Large intestine (tissue), 3 donors: ENCODE data around the gene GJC2. TPM values are rescaled to one million over a fixed set of nuclear protein-coding genes. Genes with fewer than 3 reads are reported as not detected.

Source experiments
- DNase-seq, 2 donors: peaks; one replicate each; pipeline versions ENCODE4 v3.0.0 to v3.0.0-alpha.2; 2013
- H3K27ac ChIP-seq: one replicate; pipeline ENCODE4 v1.5.1; 2013; ENCODE audit warnings: low read length
- H3K27me3 ChIP-seq: 2 replicates; pipeline ENCODE4 v1.6.1; 2013; ENCODE audit warnings: low read length; ENCODE audit not compliant: control insufficient read depth, insufficient read depth
- H3K36me3 ChIP-seq: 2 replicates; pipeline ENCODE4 v1.6.1; 2013; ENCODE audit warnings: low read length; ENCODE audit not compliant: control insufficient read depth, insufficient read depth
- H3K4me1 ChIP-seq: one replicate; pipeline ENCODE4 v1.6.1; 2013; ENCODE audit warnings: low read length; ENCODE audit not compliant: control insufficient read depth, insufficient read depth
- H3K4me3 ChIP-seq: one replicate; pipeline ENCODE4 v1.5.1; 2013; ENCODE audit warnings: low read length
- H3K9me3 ChIP-seq: one replicate; pipeline ENCODE4 v1.6.1; 2013; ENCODE audit warnings: mild to moderate bottlenecking, low read depth, low read length, moderate library complexity; ENCODE audit not compliant: control insufficient read depth
- WGBS: methylation state at CpG from one replicate; pipeline ENCODE4 v1.1.5; 2013; ENCODE audit warnings: low lambda C conversion rate; ENCODE audit not compliant: insufficient coverage; 5-methylcytosine and 5-hydroxymethylcytosine counted together
- polyA plus RNA-seq: library from polyadenylated mRNA; unstranded; fragments of 120-200 nt; gene quantifications from one replicate; pipeline ENCODE4 v1.2.1, GENCODE V29; 2013

The GJC2 gene
- polyA plus RNA-seq, 1 donor: 7.2 TPM

DNA sequence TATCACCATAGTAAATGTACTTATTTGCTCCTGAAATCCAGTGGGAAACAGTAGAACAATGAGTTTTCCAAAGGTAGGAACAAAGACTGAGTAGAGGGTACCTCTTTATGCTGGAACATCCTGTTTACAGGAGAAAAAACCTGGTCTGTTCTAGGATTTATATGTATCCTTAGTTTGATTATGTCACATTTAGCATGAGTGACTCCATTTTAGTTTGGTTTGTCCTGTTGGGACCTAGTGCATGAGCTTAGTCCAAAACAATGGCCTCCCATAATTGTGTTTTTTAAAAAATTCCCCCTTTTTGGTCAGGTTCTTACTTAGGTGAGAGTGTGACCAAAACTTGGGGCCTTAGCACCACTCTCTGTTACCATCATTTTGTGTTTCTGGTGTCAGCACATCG is 37.1 kb upstream of the GJC2 start:
- H3K27ac ChIP-seq: no peak overlapping the region
- peaks cover 4% of the 10 kb centered on the region for H3K9me3 ChIP-seq
- H3K4me3 ChIP-seq: no peak overlapping the region
- H3K36me3 ChIP-seq: peaks cover 3% of the 10 kb centered on the region
- WGBS: 100% methylated on average over 1 of the region's 1 CpG
- H3K4me1 ChIP-seq: peaks cover 20% of the 10 kb centered on the region
- H3K27me3 ChIP-seq: no peaks in the 10 kb centered on the region
- no peak for DNase-seq

DNA sequence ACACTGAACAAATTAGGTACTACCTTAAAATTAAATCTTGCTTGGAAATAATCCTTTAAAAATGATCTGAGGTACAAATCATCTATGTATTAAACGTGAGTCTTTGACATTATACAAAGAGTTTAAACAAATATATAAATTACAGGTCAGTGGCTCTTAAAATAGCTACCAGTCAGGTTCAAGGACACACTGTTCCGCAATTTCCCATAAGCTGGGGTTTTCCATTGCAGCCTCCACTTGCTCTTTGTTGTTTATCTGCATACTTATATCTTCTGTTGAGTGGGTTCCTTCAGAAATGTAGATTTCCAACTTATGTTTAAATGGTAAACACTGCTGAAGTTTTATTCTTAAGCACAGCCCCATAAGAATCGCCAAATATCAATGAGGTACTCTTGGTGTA is 34.9 kb upstream of the GJC2 start:
- Histone ChIP-seq H3K36me3 (no peaks in the 10 kb centered on the region), H3K4me3 (no peak overlapping the region), H3K4me1 (peaks cover 13% of the 10 kb centered on the region), H3K27ac (no peak overlapping the region), H3K9me3 (no peaks in the 10 kb centered on the region), H3K27me3 (no peaks in the 10 kb centered on the region)
- WGBS: 100% methylated on average over 2 of the region's 3 CpGs
- no peak for DNase-seq

GRCh38 chr1:228117335-228117734 is 32.4 kb upstream of the GJC2 start:
- Histone ChIP-seq H3K27me3 (no peaks in the 10 kb centered on the region), H3K9me3 (no peaks in the 10 kb centered on the region), H3K4me1 (peaks cover 3% of the 10 kb centered on the region), H3K36me3 (no peaks in the 10 kb centered on the region), H3K27ac (no peak overlapping the region), H3K4me3 (no peak overlapping the region)
- DNase-seq: no peak
- WGBS: 83% methylated on average over 1 of the region's 4 CpGs

DNA sequence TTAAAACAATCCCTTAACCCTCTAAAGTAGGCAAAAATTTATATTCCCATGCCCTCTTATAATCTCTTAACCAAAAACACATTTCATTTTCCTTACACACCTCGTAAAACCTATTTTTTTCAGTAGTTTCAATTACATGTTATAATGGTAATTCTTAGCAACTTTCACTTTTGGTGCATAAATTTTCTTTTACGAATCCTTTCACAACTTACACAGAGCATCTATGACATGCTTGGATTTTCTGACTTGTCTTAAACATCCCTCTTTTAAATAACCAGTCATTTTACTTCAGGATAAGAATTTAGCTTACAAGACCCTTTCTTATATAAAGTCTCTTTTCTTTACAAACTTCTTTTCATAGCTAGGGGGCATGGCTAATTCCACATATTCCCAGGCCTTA is 31.7 kb upstream of the GJC2 start:
- Histone ChIP-seq H3K27ac (no peak overlapping the region), H3K27me3 (no peaks in the 10 kb centered on the region), H3K4me3 (no peak overlapping the region), H3K9me3 (no peaks in the 10 kb centered on the region), H3K4me1 (peaks cover 9% of the 10 kb centered on the region), H3K36me3 (no peaks in the 10 kb centered on the region)
- 68% methylated on average over 2 of the region's 2 CpGs for WGBS
- no peak for DNase-seq

DNA sequence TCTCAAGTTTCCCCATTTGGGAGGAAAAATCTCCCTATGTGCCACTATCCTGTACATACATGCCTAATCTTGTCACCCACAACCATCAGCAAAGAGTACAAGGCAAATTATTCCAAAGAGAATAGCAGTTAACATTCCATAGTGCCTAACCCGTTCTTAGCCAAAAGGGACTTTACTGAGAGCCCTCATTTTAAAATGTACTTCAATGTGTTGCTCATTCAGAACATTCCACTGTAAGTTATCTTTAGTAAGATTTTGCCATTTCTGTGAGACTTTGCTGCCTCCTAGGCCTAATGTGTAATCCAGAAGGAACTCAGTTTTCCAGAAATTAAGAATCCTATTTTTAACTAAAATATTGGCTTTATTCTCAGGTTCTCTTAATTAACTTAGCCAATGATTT is 29.4 kb upstream of the GJC2 start:
- H3K27me3 ChIP-seq: no peaks in the 10 kb centered on the region
- H3K9me3 ChIP-seq: no peaks in the 10 kb centered on the region
- peaks cover 28% of the 10 kb centered on the region for H3K4me1 ChIP-seq
- H3K27ac ChIP-seq: no peak overlapping the region
- no CpG with 5 or more reads among the region's 1 CpG for WGBS
- no peak for DNase-seq
- no peak overlapping the region for H3K4me3 ChIP-seq
- H3K36me3 ChIP-seq: no peaks in the 10 kb centered on the region

- Histone ChIP-seq H3K4me3 (no peak overlapping the region), H3K27me3 (no peaks in the 10 kb centered on the region), H3K4me1 (peaks cover 30% of the 10 kb centered on the region), H3K9me3 (no peaks in the 10 kb centered on the region), H3K27ac (no peak overlapping the region), H3K36me3 (no peaks in the 10 kb centered on the region)
- WGBS: no CpG with 5 or more reads among the region's 5 CpGs
- no peak for DNase-seq
Observed at GRCh38 chr1:228120857-228121489, 28.8 kb upstream of the GJC2 start.

DNA sequence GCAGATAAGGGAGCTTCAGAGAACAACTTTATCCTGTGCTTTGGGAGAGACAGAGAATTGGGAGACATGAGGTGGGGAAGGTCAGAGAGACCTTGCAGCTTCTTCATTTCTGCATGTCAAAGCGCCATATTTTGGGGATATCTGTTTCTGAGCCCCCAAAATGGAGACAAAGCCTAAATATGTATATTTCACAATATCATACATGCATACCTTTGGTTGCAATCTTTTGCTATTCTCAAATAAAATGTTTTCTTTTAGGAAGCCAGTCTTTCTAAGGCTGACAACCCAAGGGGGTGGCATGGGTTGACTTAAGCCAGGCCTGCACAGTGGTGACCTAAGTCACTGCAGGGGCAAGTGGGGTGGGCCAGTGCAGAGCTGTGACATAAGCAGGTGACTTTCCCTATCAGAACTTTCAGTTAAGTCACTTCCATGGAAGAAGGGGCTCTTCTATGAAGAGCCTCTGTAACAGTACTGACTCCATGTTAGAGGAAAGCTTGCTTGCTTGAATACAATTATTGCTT is 26.7 kb upstream of the GJC2 start:
- WGBS: no CpG with 5 or more reads among the region's 1 CpG
- H3K36me3 ChIP-seq: no peaks in the 10 kb centered on the region

DNA sequence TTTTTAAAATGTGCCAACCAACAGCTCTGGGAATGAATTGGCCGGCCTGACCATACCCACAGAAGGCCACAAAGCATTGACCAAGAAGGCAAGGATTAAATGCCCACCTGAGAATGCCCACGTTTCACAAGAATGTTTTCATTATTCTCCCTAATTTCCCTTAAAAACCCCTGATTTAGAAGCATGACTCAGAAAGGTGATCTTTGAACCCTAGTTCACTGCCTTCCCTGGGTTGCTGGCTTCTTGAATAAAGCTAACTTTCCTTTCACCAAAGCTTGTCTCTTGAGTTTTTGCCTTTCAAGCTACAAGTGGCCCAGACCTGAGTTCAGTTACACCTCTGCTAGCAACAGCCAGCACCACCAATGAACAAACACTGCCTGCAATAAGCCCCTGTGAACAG is 26.2 kb upstream of the GJC2 start:
- peak overlapping the region; percentile 15 for H3K27ac ChIP-seq
- H3K9me3 ChIP-seq: no peaks in the 10 kb centered on the region
- H3K27me3 ChIP-seq: no peaks in the 10 kb centered on the region
- H3K36me3 ChIP-seq: no peaks in the 10 kb centered on the region
- DNase-seq: peak in 1 of 2 donors; percentile 69
- no peak overlapping the region for H3K4me3 ChIP-seq
- peaks cover 30% of the 10 kb centered on the region for H3K4me1 ChIP-seq
- no CpG with 5 or more reads among the region's 2 CpGs for WGBS

More for the DNA sequence above, 26.7 kb upstream of the GJC2 start:
- no peak for DNase-seq
- peaks cover 30% of the 10 kb centered on the region for H3K4me1 ChIP-seq
- no peaks in the 10 kb centered on the region for H3K9me3 ChIP-seq
- H3K27me3 ChIP-seq: no peaks in the 10 kb centered on the region
- H3K27ac ChIP-seq: peak overlapping the region; percentile 15
- no peak overlapping the region for H3K4me3 ChIP-seq

- Histone ChIP-seq H3K27ac (no peak overlapping the region), H3K4me3 (no peak overlapping the region), H3K36me3 (no peaks in the 10 kb centered on the region), H3K4me1 (peaks cover 30% of the 10 kb centered on the region), H3K9me3 (no peaks in the 10 kb centered on the region), H3K27me3 (no peaks in the 10 kb centered on the region)
- no CpG with 5 or more reads among the region's 5 CpGs for WGBS
- no peak for DNase-seq
Observed at GRCh38 chr1:228125185-228125584, 24.5 kb upstream of the GJC2 start.

DNA sequence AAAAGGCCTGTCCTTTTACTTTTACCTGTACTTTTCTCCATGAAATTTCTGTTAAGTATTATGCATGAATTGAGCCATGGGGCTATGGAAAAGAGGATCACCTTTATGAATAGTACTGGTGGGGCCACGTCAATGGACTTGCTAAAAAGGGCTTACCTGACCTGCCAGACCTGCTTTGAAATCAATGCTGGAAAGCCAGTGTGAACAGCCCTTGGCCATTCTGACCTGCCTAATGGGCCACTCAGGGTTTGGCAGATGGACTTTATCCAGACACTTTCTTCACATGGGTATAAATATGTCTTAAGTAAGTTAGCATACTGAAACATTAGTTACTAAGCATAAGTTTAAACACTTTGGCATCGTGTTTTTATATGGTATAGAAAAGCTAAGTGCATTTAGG is 18.0 kb upstream of the GJC2 start:
- Histone ChIP-seq H3K27ac (peak overlapping the region; percentile 63), H3K4me1 (peaks cover 9% of the 10 kb centered on the region), H3K9me3 (no peaks in the 10 kb centered on the region), H3K27me3 (peaks cover 14% of the 10 kb centered on the region), H3K36me3 (no peaks in the 10 kb centered on the region), H3K4me3 (no peak overlapping the region)
- no CpG with 5 or more reads among the region's 2 CpGs for WGBS
- DNase-seq: peak in 1 of 2 donors; percentile 59

DNA sequence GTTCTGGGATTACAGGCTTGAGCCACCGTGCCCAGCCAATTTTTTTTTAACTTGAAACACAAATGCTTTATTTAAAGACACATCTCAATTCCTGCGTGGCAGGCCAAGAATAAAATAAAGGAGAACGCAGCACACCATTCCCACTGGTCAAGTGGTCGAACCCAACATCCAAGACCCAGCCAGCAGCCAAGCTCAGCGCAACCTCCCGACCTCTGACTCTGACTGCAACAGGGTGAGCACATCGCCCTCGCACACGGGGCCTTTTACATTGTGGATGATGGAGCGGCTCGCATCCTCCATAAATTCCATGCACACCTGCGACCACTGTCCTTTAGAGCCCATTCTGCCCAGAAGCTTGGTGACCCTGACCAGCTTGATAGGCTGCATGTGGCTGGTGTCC is 15.1 kb upstream of the GJC2 start:
- H3K4me3 ChIP-seq: no peak overlapping the region
- H3K9me3 ChIP-seq: no peaks in the 10 kb centered on the region
- H3K27ac ChIP-seq: no peak overlapping the region
- WGBS: no CpG with 5 or more reads among the region's 12 CpGs
- no peak for DNase-seq
- H3K27me3 ChIP-seq: peaks cover 17% of the 10 kb centered on the region
- peaks cover 9% of the 10 kb centered on the region for H3K4me1 ChIP-seq
- H3K36me3 ChIP-seq: no peaks in the 10 kb centered on the region
